ENCODE results near the gene GLYATL1B.

- TF ChIP-seq POLR2A (IDR thresholded peaks at IDR 0.05), result no peak
- no peak for TF ChIP-seq CTCF (IDR thresholded peaks at IDR 0.05)
Observed at GRCh38 chr11:59114344-59114743, 28.2 kb downstream of the GLYATL1B start.
